Mesenchymal stem cell (in vitro differentiated cells and primary cell): ENCODE measurements around the gene TTLL11.

Source experiments
- DNase-seq: peaks from one replicate; pipeline ENCODE4 v3.0.0-alpha.2; 2013
- H2AFZ ChIP-seq: one replicate; pipeline ENCODE4 v1.6.1; 2013; ENCODE audit warnings: low read depth, mild to moderate bottlenecking, control low read depth, inconsistent platforms, low read length, moderate library complexity
- H2AK5ac ChIP-seq: 2 replicates; pipeline ENCODE4 v1.6.1; 2013; ENCODE audit warnings: low read length, moderate library complexity, mild to moderate bottlenecking, inconsistent platforms; ENCODE audit not compliant: severe bottlenecking
- H2BK120ac ChIP-seq: one replicate; pipeline ENCODE4 v1.6.1; 2013; ENCODE audit warnings: low read depth, mild to moderate bottlenecking, inconsistent platforms, low read length, moderate library complexity
- H2BK12ac ChIP-seq, 2 experiments: one replicate each; pipeline ENCODE4 v1.6.1; 2013; ENCODE audit warnings: inconsistent platforms in 2 of 2, low read length in 2 of 2, mild to moderate bottlenecking in 2 of 2, moderate library complexity in 2 of 2, control low read depth in 1 of 2
- H2BK15ac ChIP-seq: one replicate; pipeline ENCODE4 v1.6.1; 2013; ENCODE audit warnings: mild to moderate bottlenecking, low read depth, inconsistent platforms; ENCODE audit not compliant: poor library complexity, severe bottlenecking
- H2BK5ac ChIP-seq: 2 replicates; pipeline ENCODE4 v1.6.1; 2013; ENCODE audit warnings: low read depth, mild to moderate bottlenecking, low read length, control low read depth, inconsistent platforms; ENCODE audit not compliant: poor library complexity, severe bottlenecking
- H3K14ac ChIP-seq, 2 experiments: one replicate each; pipeline ENCODE4 v1.6.1; 2013; ENCODE audit warnings: inconsistent platforms in 2 of 2, low read length in 2 of 2, control low read depth in 1 of 2, mild to moderate bottlenecking in 1 of 2, moderate library complexity in 1 of 2
- H3K18ac ChIP-seq, 2 experiments: one replicate each; pipeline ENCODE4 v1.6.1; 2013; ENCODE audit warnings: inconsistent platforms in 2 of 2, low read length in 2 of 2, control low read depth in 1 of 2, low read depth in 1 of 2, mild to moderate bottlenecking in 1 of 2
- H3K23ac ChIP-seq, 2 experiments: one replicate each; pipeline ENCODE4 v1.6.1; 2013; ENCODE audit warnings: inconsistent platforms in 2 of 2, low read length in 2 of 2, mild to moderate bottlenecking in 2 of 2, moderate library complexity in 2 of 2, control low read depth in 1 of 2
- H3K27ac ChIP-seq: 2 replicates; pipeline ENCODE4 v1.5.1; 2013; ENCODE audit warnings: mild to moderate bottlenecking, moderate library complexity, low read length, control low read depth, inconsistent platforms; ENCODE audit not compliant: poor library complexity, severe bottlenecking
- H3K27me3 ChIP-seq, 2 experiments: 2 replicates each; pipeline versions ENCODE4 v1.6.1 to v1.7.0; 2013; ENCODE audit warnings: low read length in 2 of 2, mild to moderate bottlenecking in 2 of 2, moderate library complexity in 2 of 2, control low read depth in 1 of 2, inconsistent platforms in 1 of 2; ENCODE audit not compliant: control insufficient read depth in 1 of 2, insufficient read depth in 1 of 2
- H3K36me3 ChIP-seq, 2 experiments: 2 replicates each; pipeline versions ENCODE4 v1.6.1 to v1.7.0; 2013; ENCODE audit warnings: low read length in 2 of 2, control low read depth in 1 of 2, inconsistent platforms in 1 of 2, low read depth in 1 of 2, mild to moderate bottlenecking in 1 of 2; ENCODE audit not compliant: insufficient read depth in 2 of 2, control insufficient read depth in 1 of 2
- H3K4ac ChIP-seq, 2 experiments: one replicate each; pipeline ENCODE4 v1.6.1; 2013; ENCODE audit warnings: inconsistent platforms in 2 of 2, low read length in 2 of 2, mild to moderate bottlenecking in 2 of 2, moderate library complexity in 2 of 2, control low read depth in 1 of 2, low read depth in 1 of 2
- H3K4me1 ChIP-seq: 2 replicates; pipeline ENCODE4 v1.6.1; 2013; ENCODE audit warnings: low read depth, low read length, control low read depth; ENCODE audit not compliant: control insufficient read depth, insufficient read depth
- H3K4me2 ChIP-seq: 2 replicates; pipeline ENCODE4 v1.6.1; 2013; ENCODE audit warnings: low read length, mild to moderate bottlenecking, inconsistent platforms; ENCODE audit not compliant: poor library complexity, severe bottlenecking
- H3K4me3 ChIP-seq, 2 experiments: 2 replicates each; pipeline versions ENCODE4 v1.5.1 to v1.7.0; 2013; ENCODE audit warnings: low read length in 2 of 2, mild to moderate bottlenecking in 2 of 2, control low read depth in 1 of 2, low read depth in 1 of 2; ENCODE audit not compliant: insufficient read depth in 1 of 2
- H3K79me1 ChIP-seq: replicated peaks from 2 replicates; pipeline ENCODE4 v1.6.1; 2013; ENCODE audit warnings: mild to moderate bottlenecking, control low read depth, low read length, inconsistent platforms; ENCODE audit not compliant: poor library complexity, severe bottlenecking
- H3K9ac ChIP-seq: 2 replicates; pipeline ENCODE4 v1.7.0; 2013; ENCODE audit warnings: mild to moderate bottlenecking, low read length, moderate library complexity
- H3K9me3 ChIP-seq: 2 replicates; pipeline ENCODE4 v1.7.0; 2013; ENCODE audit warnings: mild to moderate bottlenecking, low read length; ENCODE audit not compliant: control insufficient read depth
- H4K8ac ChIP-seq: one replicate; pipeline ENCODE4 v1.6.1; 2013; ENCODE audit warnings: inconsistent platforms, mild to moderate bottlenecking, low read length, moderate library complexity
- H4K91ac ChIP-seq: one replicate; pipeline ENCODE4 v1.6.1; 2013; ENCODE audit warnings: mild to moderate bottlenecking, low read length, inconsistent platforms
- WGBS: methylation state at CpG from one replicate; pipeline ENCODE4 v1.1.7; 2013; ENCODE audit warnings: mixed read lengths; 5-methylcytosine and 5-hydroxymethylcytosine counted together

TTLL11 gene

DNA sequence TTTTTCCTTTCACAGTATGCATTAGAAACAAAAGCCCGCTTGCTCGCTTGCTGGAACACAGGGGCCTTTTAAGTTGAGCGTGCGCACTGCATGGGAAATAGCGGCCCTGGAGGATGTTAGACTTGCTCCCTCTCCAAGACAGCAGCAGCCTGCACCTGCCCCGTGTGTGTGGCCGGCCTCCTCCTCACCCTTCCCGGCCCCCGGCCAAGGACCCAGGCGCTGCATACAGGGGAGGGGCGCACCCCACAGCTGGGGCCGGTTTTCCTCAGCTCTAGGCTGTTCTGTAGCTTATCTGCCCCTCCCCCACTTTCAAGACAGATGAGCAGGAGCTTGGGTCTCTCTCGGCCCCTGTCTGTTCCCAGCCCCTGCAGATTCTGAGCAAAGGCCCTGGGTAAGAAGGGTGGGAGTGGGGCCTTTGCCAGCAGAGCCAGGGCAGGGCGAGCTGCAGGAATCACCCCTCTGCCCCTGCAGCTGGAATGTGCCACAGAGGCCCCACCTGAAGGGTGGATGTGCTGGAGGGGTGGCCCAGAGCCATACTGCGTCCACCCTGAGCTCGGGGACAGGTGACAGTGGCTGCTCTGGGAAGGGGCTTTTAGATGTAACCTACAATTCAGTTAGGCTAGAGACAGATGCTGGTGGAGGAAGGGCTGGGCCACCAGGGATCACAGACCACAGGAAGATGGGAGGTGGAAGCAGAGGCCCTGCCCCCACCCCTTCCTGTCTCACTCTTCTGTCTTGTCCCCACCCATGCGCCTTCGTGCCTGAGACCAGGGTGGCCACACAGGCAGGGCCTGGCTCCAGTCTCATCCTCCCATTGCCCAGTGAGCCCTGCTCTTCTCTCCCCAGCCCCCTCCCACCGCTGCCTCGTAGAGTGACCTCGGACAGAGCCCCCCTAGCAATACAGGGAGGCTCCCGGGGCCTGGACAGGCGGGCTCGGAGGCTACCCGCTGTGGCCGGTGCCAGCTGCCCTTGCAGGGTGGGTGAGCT, 309.3 kb downstream of the TTLL11 start:
- peaks cover 12% of the 10 kb centered on the region for H3K79me1 ChIP-seq
- no peak overlapping the region for H2BK5ac ChIP-seq
- no peak overlapping the region for H3K4ac ChIP-seq
- 81% methylated on average over 26 of the region's 26 CpGs for WGBS
- H4K91ac ChIP-seq: no peak overlapping the region
- no peak overlapping the region for H2BK120ac ChIP-seq
- no peak overlapping the region for H3K23ac ChIP-seq
- H3K27me3 ChIP-seq: no peaks in the 10 kb centered on the region
- H3K18ac ChIP-seq: no peak overlapping the region
- H3K14ac ChIP-seq: no peak overlapping the region
- peaks cover 16% of the 10 kb centered on the region for H3K4me1 ChIP-seq
- no peak overlapping the region for H3K27ac ChIP-seq
- no peak overlapping the region for H2BK15ac ChIP-seq
- no peak overlapping the region for H3K4me2 ChIP-seq
- H3K4me3 ChIP-seq: no peak overlapping the region
- no peak overlapping the region for H4K8ac ChIP-seq
- H3K9ac ChIP-seq: no peak overlapping the region
- no peak overlapping the region for H2AK5ac ChIP-seq
- H3K9me3 ChIP-seq: peaks cover under 1% of the 10 kb centered on the region
- no peak for DNase-seq
- no peak overlapping the region for H2BK12ac ChIP-seq
- peaks cover 12 to 62% of the 10 kb centered on the region in 2 experiments for H3K36me3 ChIP-seq
- H2AFZ ChIP-seq: no peak overlapping the region

GRCh38 chr9:121783111-121783510, 310.0 kb downstream of the TTLL11 start:
- no peak overlapping the region for H2BK15ac ChIP-seq
- H3K27me3 ChIP-seq: no peaks in the 10 kb centered on the region
- no peak overlapping the region for H2BK120ac ChIP-seq
- no peak overlapping the region for H2AFZ ChIP-seq
- H3K36me3 ChIP-seq: peaks cover 17 to 62% of the 10 kb centered on the region in 2 experiments
- no peak overlapping the region for H3K4ac ChIP-seq
- no peak overlapping the region for H3K27ac ChIP-seq
- H4K8ac ChIP-seq: no peak overlapping the region
- no peak overlapping the region for H3K23ac ChIP-seq
- H2AK5ac ChIP-seq: no peak overlapping the region
- WGBS: 100% methylated on average over 2 of the region's 2 CpGs
- DNase-seq: no peak
- peaks cover 15% of the 10 kb centered on the region for H3K4me1 ChIP-seq
- H3K4me2 ChIP-seq: no peak overlapping the region
- no peak overlapping the region for H2BK12ac ChIP-seq
- H3K4me3 ChIP-seq: no peak overlapping the region
- no peak overlapping the region for H4K91ac ChIP-seq
- no peak overlapping the region for H2BK5ac ChIP-seq
- H3K79me1 ChIP-seq: peaks cover 12% of the 10 kb centered on the region
- H3K14ac ChIP-seq: no peak overlapping the region
- no peak overlapping the region for H3K18ac ChIP-seq
- no peak overlapping the region for H3K9ac ChIP-seq
- H3K9me3 ChIP-seq: peaks cover 7% of the 10 kb centered on the region

DNA sequence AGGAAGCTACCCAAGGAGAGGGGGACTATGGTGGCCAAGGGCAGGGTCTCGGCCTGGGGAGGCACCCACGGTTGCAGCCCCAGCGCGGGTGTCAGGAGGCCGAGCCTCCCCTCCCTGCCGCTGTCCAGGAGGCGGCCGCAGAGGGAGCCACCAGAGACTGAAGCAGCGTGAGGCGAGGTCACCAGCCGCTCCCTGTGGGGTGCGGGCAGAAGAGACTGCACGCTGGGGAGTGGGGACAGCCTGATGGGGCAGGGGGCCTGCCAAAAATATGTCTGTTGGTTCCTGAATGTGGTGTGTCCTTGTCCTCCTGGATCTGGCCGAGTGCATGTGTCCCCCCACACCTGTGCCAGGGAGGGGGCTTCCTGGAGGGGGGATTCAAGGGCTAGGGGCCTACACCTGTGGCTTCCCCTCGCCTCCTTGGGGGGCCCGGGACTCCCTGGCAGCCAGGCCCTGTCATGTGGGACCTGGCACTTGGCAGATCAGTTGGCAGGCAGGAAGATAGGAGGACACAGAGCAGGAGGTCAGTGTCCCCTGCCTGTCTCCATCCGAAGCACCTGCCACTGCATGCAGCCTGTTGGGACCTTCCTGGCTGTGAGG, 310.5 kb downstream of the TTLL11 start:
- H3K4me1 ChIP-seq: peaks cover 15% of the 10 kb centered on the region

More for the DNA sequence above, 310.5 kb downstream of the TTLL11 start:
- Histone ChIP-seq H2BK15ac (no peak overlapping the region), H2BK120ac (no peak overlapping the region), H3K9me3 (peaks cover 11% of the 10 kb centered on the region), H3K27ac (no peak overlapping the region), H3K18ac (no peak overlapping the region), H3K27me3 (no peaks in the 10 kb centered on the region), H2AK5ac (no peak overlapping the region), H2BK12ac (no peak overlapping the region), H3K4me3 (no peak overlapping the region), H3K14ac (no peak overlapping the region), H3K9ac (no peak overlapping the region), H4K8ac (no peak overlapping the region), H2AFZ (no peak overlapping the region), H3K23ac (no peak overlapping the region), H3K79me1 (peaks cover 13% of the 10 kb centered on the region), H3K4ac (no peak overlapping the region), H3K36me3 (peaks cover 21 to 62% of the 10 kb centered on the region in 2 experiments), H3K4me2 (no peak overlapping the region), H4K91ac (peak overlapping the region; percentile 15), H2BK5ac (no peak overlapping the region)
- WGBS: 97% methylated on average over 17 of the region's 17 CpGs
- no peak for DNase-seq
